Heart right ventricle (tissue), 16 donors: Measurements from ENCODE around the gene NOG. TPM values are rescaled to one million over a fixed set of nuclear protein-coding genes. Genes with fewer than 3 reads are reported as not detected.

Source experiments
- ATAC-seq, 8 donors: fragments of 200-7000 bp; cut with Tn5 transposase; one replicate each; pipeline ENCODE4 v1.9.1; 2020; ENCODE audit warnings: mild to moderate bottlenecking in 8 of 8, moderate library complexity in 8 of 8, moderate number of reproducible peaks in 1 of 8
- DNase-seq, 2 donors: peaks; one replicate each; pipeline ENCODE4 v3.0.0-alpha.2; 2020
- H3K27ac ChIP-seq, 10 donors: fragments of 200-600 bp; sonication (generic) in 2 of 10; one replicate each; pipeline versions ENCODE4 v1.5.0 to v1.8.0; 2020 to 2022; ENCODE audit warnings: mild to moderate bottlenecking in 3 of 10
- H3K27me3 ChIP-seq, 7 donors: fragments of 200-600 bp; one replicate each; pipeline ENCODE4 v1.8.0; 2021 to 2022; ENCODE audit warnings: mild to moderate bottlenecking in 2 of 7
- H3K36me3 ChIP-seq, 9 donors: fragments of 200-600 bp; sonication (generic) in 1 of 9; one replicate each; pipeline versions ENCODE4 v1.5.0 to v1.8.0; 2020 to 2022; ENCODE audit warnings: mild to moderate bottlenecking in 2 of 9
- H3K4me1 ChIP-seq, 9 donors: fragments of 200-600 bp; sonication (generic) in 1 of 9; one replicate each; pipeline versions ENCODE4 v1.5.0 to v1.8.0; 2020 to 2022; ENCODE audit warnings: mild to moderate bottlenecking in 4 of 9
- H3K4me3 ChIP-seq, 10 donors: fragments of 200-600 bp; sonication (generic) in 2 of 10; one replicate each; pipeline versions ENCODE4 v1.5.0 to v1.8.0; 2020 to 2022; ENCODE audit warnings: mild to moderate bottlenecking in 7 of 10, moderate library complexity in 2 of 10
- H3K9me3 ChIP-seq, 11 donors: fragments of 200-600 bp in 10 of 11; sonication (generic) in 2 of 11; one replicate each; pipeline versions ENCODE4 v1.5.0 to v1.8.0; 2013 to 2022; ENCODE audit warnings: mild to moderate bottlenecking in 2 of 11, control low read depth in 1 of 11, moderate library complexity in 1 of 11
- CTCF ChIP-seq, 9 donors: fragments of 200-600 bp; sonication (generic) in 2 of 9; IDR thresholded peaks; one replicate each; pipeline versions ENCODE4 v1.5.0 to v1.8.0; 2021 to 2022; ENCODE audit warnings: antibody characterized with exemption in 9 of 9, mild to moderate bottlenecking in 5 of 9, moderate library complexity in 1 of 9
- WGBS, 2 donors: extraction: QIAGEN DNeasy Blood & Tissue Kit; methylation state at CpG; one replicate each; pipeline ENCODE4 v1.1.7; 2013; ENCODE audit warnings: inconsistent platforms in 1 of 2; 5-methylcytosine and 5-hydroxymethylcytosine counted together
- intact Hi-C, 10 donors: fragments of 100-400 bp; cut with DNase I; formaldehyde crosslinking; loops; one replicate each; pipeline versions ENCODE4 v1.11.1 to v1.14.2; 2022
- long read RNA-seq, 3 donors: library from polyadenylated mRNA; unstranded; transcript quantifications; one replicate each; pipeline ENCODE4 v2.0.0, GENCODE V29; 2020 to 2021
- polyA plus RNA-seq, 2 donors: library from polyadenylated mRNA; stranded (reverse); fragments of 200-250 nt; gene quantifications; one replicate each; pipeline ENCODE4 v1.2.3, GENCODE V29; 2013
- total RNA-seq, 10 donors: library from RNA; stranded (reverse); fragmentation: NEBNext Ultra II Directional in 3 of 10; extraction: Animal tissue kit (Norgen Biotek cat#: 25700) in 3 of 10; gene quantifications; one replicate each; pipeline versions ENCODE4 v1.2.1 to v1.2.4, GENCODE V29; 2021 to 2023
- donor health status: Arrhythmogenic right ventricular cardiomyopathy.
- donor health status: ischemic (EF 13 %, LVEDD 7.1; RV severe dilation, severe dysfunction).
- donor health status: healthy with polysubstance abuse.
- donor health status: DM: no; HTN: yes; CAD: no.
- donor health status: DM: no; HTN: no; CAD: no.
- donor health status: ischemic (EF 25% LVEDD 6.9; RV normal size, moderate dysfunction).
- donor health status: ischemic (EF 25% LVEDD 5.7; RV mildly dilated, moderate dysfunction).
- donor health status: healthy.
- donor health status: DM: yes; HTN: yes; CAD: no.
- donor health status: Ischemic cardiomyopathy.
- donor health status: ischemic (EF 35%, LVEDD 5.7; RV mildly dilated, moderate dysfunction).
- donor health status: nonischemic (EF 11% LVEDD 7.7; RV severe dilation, severe dysfunction).
- donor health status: DM: yes; HTN: yes; CAD: no.
- donor health status: PGD.
- donor health status: ischemic (EF 29% LVEDD 5.4; RV normal size, mild dysfunction).
- donor health status: nonischemic (EF 23%, LVEDD 6.1; RV moderate dilation, normal function).

NOG gene
- total RNA-seq (under 1 TPM in 9 of 10 donors, not detected in 1; 0.11 to 0.48 (median 0.16) TPM), polyA plus RNA-seq (under 1 TPM; 0.15 to 0.25 TPM)
- long read RNA-seq, donor 1 = 0 reads
- long read RNA-seq, donor 2, partial matches to known transcripts = 0 of 1 reads
- long read RNA-seq, donor 2, other reads (novel, unspliced or antisense) = 0 of 1 reads
- long read RNA-seq, donor 3 = 0 reads

- Histone ChIP-seq H3K27me3 (peaks cover 0 to 97% (median 68%) of the 10 kb centered on the region in 7 donors), H3K4me1 (peaks cover 13 to 52% (median 37%) of the 10 kb centered on the region in 9 donors)
These were observed at the start of gene NOG for GRCh38 chr17:56593646-56594319. NOG (plus strand) TSS chr17:56593699; CDS start chr17:56594224, 525 bp downstream.

DNA sequence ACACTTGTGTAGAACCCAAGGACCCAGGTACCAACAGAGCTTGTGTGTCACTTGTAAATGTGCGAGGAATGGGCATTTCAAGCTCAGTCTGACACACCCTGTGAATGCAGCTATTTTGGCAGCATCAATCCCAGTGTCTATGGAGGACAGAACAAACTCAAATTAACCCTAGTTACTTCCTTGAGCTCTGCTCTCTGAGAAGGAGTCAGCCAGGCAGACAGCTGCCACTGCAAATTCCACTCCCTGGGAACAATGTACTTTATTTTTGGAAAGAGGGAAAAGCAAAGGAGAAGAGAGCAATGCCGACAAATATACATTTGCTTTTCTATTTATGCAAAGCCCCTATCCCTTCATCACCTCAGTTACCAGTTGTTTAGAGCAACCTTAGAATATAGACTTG, 48.4 kb upstream of the NOG start:
- DNase-seq (no peak), ATAC-seq (no peak)
- H3K4me1 ChIP-seq = no peaks in the 10 kb centered on the region
- H3K36me3 ChIP-seq = no peaks in the 10 kb centered on the region
- H3K27ac ChIP-seq = no peak overlapping the region
- peaks cover 0 to 12% (median 0%) of the 10 kb centered on the region in 7 donors for H3K27me3 ChIP-seq
- intact Hi-C loops = no loop called here
- H3K4me3 ChIP-seq = no peak overlapping the region
- TF ChIP-seq CTCF (IDR thresholded peaks at IDR 0.05) = no peak
- WGBS, 2 donors = 34 to 41% methylated on average over 2 of the region's 2 CpGs
- H3K9me3 ChIP-seq = peaks cover 0 to under 1% (median 0%) of the 10 kb centered on the region in 11 donors

More at GRCh38 chr17:56593646-56594319, at the start of gene NOG:
- TF ChIP-seq CTCF (IDR thresholded peaks at IDR 0.05) = peak in 2 of 9 donors; percentile 2 to 9
- ATAC-seq (peak; percentile 58 to 90 (median 76)), DNase-seq (peak; percentile 28 to 64)
- H3K27ac ChIP-seq = peak within 1 kb of the TSS in 7 of 10 donors; percentile 20 to 63 (median 44)
- H3K9me3 ChIP-seq = no peaks in the 10 kb centered on the region
- intact Hi-C loops = loop anchor here (2.0 to 10.0 kb wide), 8 partner anchors 81 to 189 kb away; no protein-coding TSS in a partner anchor
- WGBS, 2 donors = 0 to 1% methylated on average over 80 to 85 of the region's 85 CpGs
- H3K36me3 ChIP-seq = no peaks in the 10 kb centered on the region
- H3K4me3 ChIP-seq = peak within 1 kb of the TSS; percentile 30 to 78 (median 59)

DNA sequence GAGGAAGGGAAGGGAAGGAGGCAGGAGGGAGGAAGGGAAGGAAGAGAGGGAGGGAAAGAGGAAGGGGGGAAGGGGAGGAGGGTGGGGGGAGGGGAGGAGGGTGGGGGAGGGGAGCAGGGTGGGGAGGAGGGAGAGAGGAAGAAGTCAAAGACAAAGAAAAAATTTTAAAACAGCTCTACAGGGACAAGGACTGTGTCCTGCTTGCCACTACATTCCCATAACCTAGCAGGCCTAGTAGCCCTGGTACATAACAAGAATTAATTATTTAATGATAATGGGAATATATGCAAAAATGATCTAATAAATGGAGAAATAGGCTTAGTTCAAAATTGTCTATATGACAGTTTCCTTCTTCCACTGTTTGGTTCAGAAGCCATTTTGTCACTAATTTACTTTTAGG, 47.6 kb upstream of the NOG start:
- H3K9me3 ChIP-seq = peaks cover 0 to under 1% (median 0%) of the 10 kb centered on the region in 11 donors
- H3K27ac ChIP-seq = no peak overlapping the region
- no peak overlapping the region for H3K4me3 ChIP-seq
- no peak for TF ChIP-seq CTCF (IDR thresholded peaks at IDR 0.05)
- intact Hi-C loops = no loop called here
- ATAC-seq (no peak), DNase-seq (no peak)
- no peaks in the 10 kb centered on the region for H3K4me1 ChIP-seq
- peaks cover 0 to 12% (median 0%) of the 10 kb centered on the region in 7 donors for H3K27me3 ChIP-seq
- no peaks in the 10 kb centered on the region for H3K36me3 ChIP-seq

GRCh38 chr17:56548661-56549060, 44.8 kb upstream of the NOG start:
- H3K4me1 ChIP-seq = no peaks in the 10 kb centered on the region
- no peak for TF ChIP-seq CTCF (IDR thresholded peaks at IDR 0.05)
- intact Hi-C loops = no loop called here
- H3K36me3 ChIP-seq = no peaks in the 10 kb centered on the region
- H3K4me3 ChIP-seq = no peak overlapping the region
- H3K27ac ChIP-seq = no peak overlapping the region
- 86 to 88% methylated on average over 4 of the region's 4 CpGs for WGBS, 2 donors
- DNase-seq (no peak), ATAC-seq (no peak)
- H3K27me3 ChIP-seq = peaks cover 0 to 9% (median 0%) of the 10 kb centered on the region in 7 donors
- H3K9me3 ChIP-seq = peaks cover 0 to 12% (median 0%) of the 10 kb centered on the region in 11 donors
